IMR-90 (cell line): ENCODE data around the gene COL8A1. TPM values are rescaled to one million over a fixed set of nuclear protein-coding genes. Genes with fewer than 3 reads are reported as not detected.
A peak's percentile ranks its signal among the peaks of the same experiment; 100 is the strongest.

Experiments
- ATAC-seq: fragments of 200-7000 bp; cut with Tn5 transposase; 2 replicates; pipeline ENCODE4 v1.9.1; 2020; ENCODE audit warnings: low read depth, mild to moderate bottlenecking, moderate library complexity
- BruUV-seq: library from RNA; stranded (reverse); fragments of 400-500 nt; replicated peaks from 2 replicates; lab custom pipeline; 2021; lab: Mats Ljungman, UMichigan
- CTCF ChIA-PET: fragments of 300-600 bp; formaldehyde crosslinking; extraction: SDS; loops from one replicate; lab custom pipeline; 2021; ENCODE audit warnings: antibody characterized with exemption; lab: Yijun Ruan, JAX
- POLR2A ChIA-PET: fragments of 300-600 bp; sonication (Branson Sonifier 250); formaldehyde crosslinking; loops from one replicate; lab custom pipeline; 2022; ENCODE audit warnings: antibody characterized with exemption; ENCODE audit not compliant: unreplicated experiment; lab: Charles Lee
- DNase-seq: peaks from one replicate; pipeline ENCODE4 v3.0.0; 2013
- H2AFZ ChIP-seq: replicated peaks from 2 replicates; pipeline ENCODE3; 2013; ENCODE audit warnings: low read length, mild to moderate bottlenecking; ENCODE audit not compliant: poor library complexity
- H2AK5ac ChIP-seq: 2 replicates; pipeline ENCODE4 v1.6.1; 2013; ENCODE audit warnings: low read depth, low read length, inconsistent platforms
- H2AK9ac ChIP-seq: replicated peaks from 2 replicates; pipeline ENCODE3; 2013; ENCODE audit warnings: mild to moderate bottlenecking, low read depth, low read length, moderate library complexity; ENCODE audit not compliant: poor library complexity
- H2BK120ac ChIP-seq: 2 replicates; pipeline ENCODE4 v1.6.1; 2013; ENCODE audit warnings: low read depth, low read length, inconsistent platforms
- H2BK15ac ChIP-seq: 3 replicates; pipeline ENCODE4 v1.6.1; 2013; ENCODE audit warnings: low read depth, low read length, inconsistent platforms
- H2BK20ac ChIP-seq: 2 replicates; pipeline ENCODE4 v1.6.1; 2013; ENCODE audit warnings: low read depth, mild to moderate bottlenecking, inconsistent platforms, low read length, moderate library complexity
- H2BK5ac ChIP-seq: 2 replicates; pipeline ENCODE4 v1.6.1; 2013; ENCODE audit warnings: mild to moderate bottlenecking, low read depth, low read length, inconsistent platforms; ENCODE audit not compliant: poor library complexity, severe bottlenecking
- H3K14ac ChIP-seq: replicated peaks from 2 replicates; pipeline ENCODE4 v1.6.1; 2013; ENCODE audit warnings: low read depth, low read length, inconsistent platforms
- H3K18ac ChIP-seq: 2 replicates; pipeline ENCODE4 v1.6.1; 2013; ENCODE audit warnings: low read depth, low read length, control low read depth
- H3K23ac ChIP-seq: 2 replicates; pipeline ENCODE4 v1.6.1; 2013; ENCODE audit warnings: low read depth, low read length, inconsistent platforms
- H3K27ac ChIP-seq: 2 replicates; pipeline ENCODE4 v1.5.1; 2013; ENCODE audit warnings: mild to moderate bottlenecking, control low read depth, low read length; ENCODE audit not compliant: insufficient read depth
- H3K27me3 ChIP-seq: 2 replicates; pipeline ENCODE4 v1.6.1; 2013; ENCODE audit warnings: low read length; ENCODE audit not compliant: control insufficient read depth, insufficient read depth
- H3K36me3 ChIP-seq: 2 replicates; pipeline ENCODE4 v1.6.1; 2013; ENCODE audit warnings: low read length, mixed read lengths; ENCODE audit not compliant: control insufficient read depth, insufficient read depth
- H3K4ac ChIP-seq: 2 replicates; pipeline ENCODE4 v1.6.1; 2013; ENCODE audit warnings: low read depth, low read length, inconsistent platforms
- H3K4me1 ChIP-seq: 2 replicates; pipeline ENCODE4 v1.6.1; 2013; ENCODE audit warnings: low read length, mixed read lengths; ENCODE audit not compliant: control insufficient read depth, insufficient read depth
- H3K4me2 ChIP-seq: 2 replicates; pipeline ENCODE4 v1.6.1; 2013; ENCODE audit warnings: low read depth, mild to moderate bottlenecking, control low read depth, low read length, moderate library complexity
- H3K4me3 ChIP-seq: 2 replicates; pipeline ENCODE4 v1.5.1; 2013; ENCODE audit warnings: low read depth, mild to moderate bottlenecking, control low read depth, low read length, moderate library complexity; ENCODE audit not compliant: insufficient read depth
- H3K56ac ChIP-seq: 2 replicates; pipeline ENCODE4 v1.6.1; 2013; ENCODE audit warnings: low read length, inconsistent platforms; ENCODE audit not compliant: insufficient read depth; ENCODE audit errors: extremely low read depth
- H3K79me1 ChIP-seq, 2 experiments: 2 replicates each; pipeline ENCODE4 v1.6.1; 2013; ENCODE audit warnings: low read length in 2 of 2, inconsistent platforms in 1 of 2, low read depth in 1 of 2
- H3K9ac ChIP-seq: 2 replicates; pipeline ENCODE4 v1.6.1; 2013; ENCODE audit warnings: low read depth, low read length, control low read depth
- H3K9me1 ChIP-seq: 2 replicates; pipeline ENCODE4 v1.6.1; 2013; ENCODE audit warnings: low read length, inconsistent platforms; ENCODE audit not compliant: insufficient read depth
- H3K9me3 ChIP-seq: 2 replicates; pipeline ENCODE4 v1.6.1; 2013; ENCODE audit warnings: low read length; ENCODE audit not compliant: control insufficient read depth, insufficient read depth
- H4K20me1 ChIP-seq: 2 replicates; pipeline ENCODE4 v1.6.1; 2013; ENCODE audit warnings: low read length, inconsistent platforms; ENCODE audit not compliant: insufficient read depth
- H4K5ac ChIP-seq: 2 replicates; pipeline ENCODE4 v1.6.1; 2013; ENCODE audit warnings: mild to moderate bottlenecking, low read depth, low read length, control low read depth
- H4K8ac ChIP-seq, 2 experiments: 2 replicates each; pipeline ENCODE4 v1.6.1; 2013; ENCODE audit warnings: low read depth in 2 of 2, low read length in 2 of 2, control low read depth in 1 of 2, inconsistent platforms in 1 of 2
- H4K91ac ChIP-seq: 2 replicates; pipeline ENCODE4 v1.6.1; 2013; ENCODE audit warnings: low read depth, low read length, inconsistent platforms; ENCODE audit not compliant: insufficient read depth
- BHLHE40 ChIP-seq: fragments of 150-350 bp; IDR thresholded peaks from 2 replicates; pipeline ENCODE4 v1.6.1; 2016; ENCODE audit warnings: mild to moderate bottlenecking, low read depth, low read length
- CEBPB ChIP-seq: IDR thresholded peaks from 2 replicates; pipeline ENCODE4 v1.6.1; 2012; ENCODE audit warnings: low read depth, low read length, improper control_type of control experiment
- CHD1 ChIP-seq: IDR thresholded peaks from 2 replicates; pipeline ENCODE4 v1.6.1; 2012; ENCODE audit warnings: low read depth, low read length, improper control_type of control experiment
- FOS ChIP-seq: fragments of 150-350 bp; IDR thresholded peaks from 2 replicates; pipeline ENCODE4 v1.6.1; 2016; ENCODE audit warnings: low read depth, low read length
- MAFK ChIP-seq: IDR thresholded peaks from 2 replicates; pipeline ENCODE4 v1.6.1; 2012; ENCODE audit warnings: low read depth, low read length, improper control_type of control experiment
- MAZ ChIP-seq: IDR thresholded peaks from 2 replicates; pipeline ENCODE4 v1.6.1; 2012; ENCODE audit warnings: low read depth, mild to moderate bottlenecking, low read length, improper control_type of control experiment, moderate library complexity, borderline replicate concordance
- MXI1 ChIP-seq: IDR thresholded peaks from 2 replicates; pipeline ENCODE4 v1.6.1; 2012; ENCODE audit warnings: low read depth, mild to moderate bottlenecking, low read length, moderate library complexity, borderline replicate concordance
- NFE2L2 ChIP-seq: fragments of 150-350 bp; IDR thresholded peaks from 2 replicates; pipeline ENCODE4 v1.6.1; 2016; ENCODE audit warnings: low read depth, mild to moderate bottlenecking, low read length
- POLR2A ChIP-seq: IDR thresholded peaks from 2 replicates; pipeline ENCODE4 v1.6.1; 2012; ENCODE audit warnings: mild to moderate bottlenecking, low read depth, low read length
- RAD21 ChIP-seq: IDR thresholded peaks from 2 replicates; pipeline ENCODE4 v1.6.1; 2012; ENCODE audit warnings: low read length, improper control_type of control experiment
- RCOR1 ChIP-seq: IDR thresholded peaks from 2 replicates; pipeline ENCODE4 v1.6.1; 2012; ENCODE audit warnings: mild to moderate bottlenecking, low read length, improper control_type of control experiment; ENCODE audit not compliant: insufficient replicate concordance
- RFX5 ChIP-seq: IDR thresholded peaks from 2 replicates; pipeline ENCODE4 v1.8.0; 2012; ENCODE audit warnings: low read depth, mild to moderate bottlenecking, low read length, moderate library complexity
- SMC3 ChIP-seq: fragments of 150-350 bp; IDR thresholded peaks from 2 replicates; pipeline ENCODE4 v1.6.1; 2016; ENCODE audit warnings: low read depth, mild to moderate bottlenecking, antibody characterized with exemption, low read length, moderate library complexity
- WGBS, 2 experiments: methylation state at CpG; one replicate each; pipeline versions ENCODE4 v1.1.5 to v1.1.7; 2013; ENCODE audit warnings: missing lambda C conversion rate in 2 of 2; ENCODE audit not compliant: insufficient read length in 1 of 2; ENCODE audit errors: extremely low coverage in 2 of 2; 5-methylcytosine and 5-hydroxymethylcytosine counted together
- dilution Hi-C: fragments of 300-500 bp; cut with HindIII; formaldehyde crosslinking; loops from one replicate; pipeline ENCODE4 v1.14.3; 2018; ENCODE audit warnings: low sequenced_read_pairs; ENCODE audit not compliant: unreplicated experiment
- in situ Hi-C: fragments of 300-500 bp; cut with MboI; formaldehyde crosslinking; loops from 3 replicates; pipeline ENCODE4 v1.14.3; 2019; ENCODE audit warnings: low sequenced_read_pairs, inconsistent platforms, mixed read lengths
- intact Hi-C: fragments of 100-400 bp; cut with micrococcal nuclease; formaldehyde crosslinking; loops from 2 replicates; pipeline ENCODE4 v1.10.0; 2022
- polyA plus RNA-seq, 3 experiments: library from polyadenylated mRNA; depleted of rRNA; stranded (reverse); fragments of >200 nt; gene quantifications; 2 replicates each; pipeline ENCODE4 v1.2.3, GENCODE V29; 2012; ENCODE audit warnings: low replicate concordance in 1 of 3
- total RNA-seq: library from RNA; depleted of rRNA; stranded (reverse); fragments of >200 nt; gene quantifications from 2 replicates; pipeline ENCODE4 v1.2.3, GENCODE V29; 2012
- TF ChIP-seq, protein P1 (sequence below): fragments of 150-350 bp; IDR thresholded peaks from 2 replicates; pipeline ENCODE4 v1.6.1; 2017; ENCODE audit warnings: mild to moderate bottlenecking, antibody characterized with exemption, low read length, low read depth

The COL8A1 gene
- total and polyA plus RNA-seq, 2 of the 4 experiments (the other 2 are of a cell fraction), result 119 to 151 TPM

DNA sequence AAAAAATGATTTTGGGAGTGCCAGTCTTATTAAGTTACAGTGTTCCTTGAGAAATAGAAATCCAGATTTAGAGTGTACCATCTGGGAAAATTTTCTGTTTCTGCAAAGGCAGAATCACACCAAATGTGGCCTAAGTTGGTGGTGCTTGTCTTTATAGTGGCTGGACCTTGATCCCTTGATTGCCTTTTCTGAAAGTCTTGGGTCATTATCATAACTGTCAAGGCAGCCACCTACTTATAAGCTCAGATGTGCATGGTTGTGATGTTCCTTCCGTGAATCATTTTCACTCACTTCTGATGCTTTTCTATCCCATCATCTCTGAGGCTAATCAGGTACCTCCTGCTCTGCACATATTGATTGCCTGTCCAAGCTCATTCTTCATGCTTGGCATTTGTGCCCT is 199.3 kb downstream of the COL8A1 start:
- H4K5ac ChIP-seq, result no peak overlapping the region
- no peak for TF ChIP-seq CEBPB
- no peak for TF ChIP-seq RCOR1
- no peak for TF ChIP-seq RAD21
- no peak for TF ChIP-seq MAFK
- no peak for TF ChIP-seq FOS
- no peak for TF ChIP-seq POLR2A
- TF ChIP-seq SMC3, result no peak
- no peak for TF ChIP-seq CHD1
- no peak for TF ChIP-seq MAZ
- no peak for TF ChIP-seq RFX5
- TF ChIP-seq NFE2L2, result no peak
- TF ChIP-seq, protein P1, sequence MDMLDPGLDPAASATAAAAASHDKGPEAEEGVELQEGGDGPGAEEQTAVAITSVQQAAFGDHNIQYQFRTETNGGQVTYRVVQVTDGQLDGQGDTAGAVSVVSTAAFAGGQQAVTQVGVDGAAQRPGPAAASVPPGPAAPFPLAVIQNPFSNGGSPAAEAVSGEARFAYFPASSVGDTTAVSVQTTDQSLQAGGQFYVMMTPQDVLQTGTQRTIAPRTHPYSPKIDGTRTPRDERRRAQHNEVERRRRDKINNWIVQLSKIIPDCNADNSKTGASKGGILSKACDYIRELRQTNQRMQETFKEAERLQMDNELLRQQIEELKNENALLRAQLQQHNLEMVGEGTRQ, result no peak
- TF ChIP-seq MXI1, result no peak
- TF ChIP-seq BHLHE40, result no peak
- peaks cover 6% of the 10 kb centered on the region; the same call in 1 of the 2 replicates for H3K9me1 ChIP-seq
- H4K91ac ChIP-seq, result no peak overlapping the region
- ChIA-PET POLR2A (no interaction called here), CTCF (no interaction called here)
- H3K4me2 ChIP-seq, result no peak overlapping the region
- BruUV-seq, result no TSS peak
- no peak overlapping the region for H3K9ac ChIP-seq
- no peak overlapping the region for H3K4me3 ChIP-seq
- H2AK5ac ChIP-seq, result no peak overlapping the region
- H3K27ac ChIP-seq, result no peak overlapping the region
- peaks cover 28 to 59% of the 10 kb centered on the region in 2 experiments for H3K79me1 ChIP-seq
- H3K23ac ChIP-seq, result no peak overlapping the region
- WGBS, 2 experiments, result no CpG with 5 or more reads among the region's 1 CpG
- dilution Hi-C loops, result no loop called here
- no peak overlapping the region for H2BK120ac ChIP-seq
- H3K18ac ChIP-seq, result no peak overlapping the region
- no peak overlapping the region for H3K4ac ChIP-seq
- H2BK20ac ChIP-seq, result peak overlapping the region; percentile 47; the same call in 1 of the 2 replicates
- H2BK5ac ChIP-seq, result no peak overlapping the region
- no peak overlapping the region for H3K56ac ChIP-seq
- in situ Hi-C loops, result loop anchor here (5.0 to 25.0 kb wide), 3 partner anchors 415 to 900 kb away; no protein-coding TSS in a partner anchor
- no peaks in the 10 kb centered on the region for H3K36me3 ChIP-seq
- no peaks in the 10 kb centered on the region for H3K27me3 ChIP-seq
- H3K14ac ChIP-seq, result no peak overlapping the region
- ATAC-seq (no peak), DNase-seq (no peak)
- H2AK9ac ChIP-seq, result no peak overlapping the region
- intact Hi-C loops, result loop anchor here (10.0 kb wide), 1 partner anchor 547 kb away; no protein-coding TSS in a partner anchor
- no peaks in the 10 kb centered on the region for H3K9me3 ChIP-seq
- H2AFZ ChIP-seq, result no peak overlapping the region
- peaks cover 2% of the 10 kb centered on the region; the same call in 1 of the 2 replicates for H3K4me1 ChIP-seq
- H4K20me1 ChIP-seq, result no peaks in the 10 kb centered on the region
- H4K8ac ChIP-seq, result no peak overlapping the region
- no peak overlapping the region for H2BK15ac ChIP-seq
